OCI-LY3 (cell line): ENCODE measurements around the gene RHOH.

Experiments used
- H2AFZ ChIP-seq: fragments of 200-600, 300-600 bp; shearing (Covaris generic); 2 replicates; pipeline ENCODE4 v1.6.0; 2014; ENCODE audit warnings: antibody characterized with exemption, low read depth, low read length
- H3K27ac ChIP-seq: fragments of 200-600, 300-600 bp; sonication (generic); 2 replicates; pipeline ENCODE4 v1.5.1; 2014; ENCODE audit warnings: mild to moderate bottlenecking, low read length, moderate library complexity, mixed read lengths
- H3K27me3 ChIP-seq: fragments of 200-600, 300-600 bp; sonication (generic); 2 replicates; pipeline ENCODE4 v1.6.1; 2014; ENCODE audit warnings: low read depth, low read length, mixed read lengths
- H3K36me3 ChIP-seq: fragments of 200-600, 300-600 bp; sonication (generic); replicated peaks from 2 replicates; pipeline ENCODE3; 2014; ENCODE audit warnings: low read depth, low read length, mixed read lengths
- H3K4me1 ChIP-seq: fragments of 300-600, 200-600 bp; sonication (generic); 2 replicates; pipeline ENCODE4 v1.6.1; 2014; ENCODE audit warnings: low read length, mixed read lengths
- H3K4me2 ChIP-seq: fragments of 200-600, 300-600 bp; sonication (generic); 2 replicates; pipeline ENCODE4 v1.6.1; 2014; ENCODE audit warnings: low read length, mixed read lengths
- H3K4me3 ChIP-seq: fragments of 300-600, 200-600 bp; sonication (generic); 2 replicates; pipeline ENCODE4 v1.5.1; 2014; ENCODE audit warnings: antibody characterized with exemption, mild to moderate bottlenecking, low read length, moderate library complexity
- H3K79me2 ChIP-seq: fragments of 300-600, 200-600 bp; shearing (Covaris generic); 2 replicates; pipeline ENCODE4 v1.6.1; 2014; ENCODE audit warnings: mild to moderate bottlenecking, low read length, mixed read lengths
- H3K9ac ChIP-seq: fragments of 300-600, 200-600 bp; shearing (Covaris generic); 2 replicates; pipeline ENCODE4 v1.6.0; 2014; ENCODE audit warnings: mild to moderate bottlenecking, low read length, moderate library complexity
- H3K9me3 ChIP-seq: fragments of 200-600, 300-600 bp; shearing (Covaris generic); 2 replicates; pipeline ENCODE4 v1.6.1; 2014; ENCODE audit warnings: low read length, mixed read lengths; ENCODE audit not compliant: insufficient read depth
- H4K20me1 ChIP-seq: fragments of 200-600, 300-600 bp; sonication (generic); 2 replicates; pipeline ENCODE4 v1.6.1; 2016; ENCODE audit warnings: low read length, mixed read lengths; ENCODE audit not compliant: insufficient read depth
- EZH2phosphoT487 ChIP-seq: fragments of 200-600 bp; shearing (Covaris generic); IDR thresholded peaks from 2 replicates; pipeline ENCODE4 v1.6.1; 2018; ENCODE audit warnings: antibody characterized with exemption, mixed run types, low read depth
- TF ChIP-seq, protein P1 (sequence below): fragments of 200-600, 300-600 bp; sonication (generic); IDR thresholded peaks from 2 replicates; pipeline ENCODE4 v1.5.1; 2014; ENCODE audit warnings: antibody characterized with exemption, low read length, low read depth

RHOH gene

DNA sequence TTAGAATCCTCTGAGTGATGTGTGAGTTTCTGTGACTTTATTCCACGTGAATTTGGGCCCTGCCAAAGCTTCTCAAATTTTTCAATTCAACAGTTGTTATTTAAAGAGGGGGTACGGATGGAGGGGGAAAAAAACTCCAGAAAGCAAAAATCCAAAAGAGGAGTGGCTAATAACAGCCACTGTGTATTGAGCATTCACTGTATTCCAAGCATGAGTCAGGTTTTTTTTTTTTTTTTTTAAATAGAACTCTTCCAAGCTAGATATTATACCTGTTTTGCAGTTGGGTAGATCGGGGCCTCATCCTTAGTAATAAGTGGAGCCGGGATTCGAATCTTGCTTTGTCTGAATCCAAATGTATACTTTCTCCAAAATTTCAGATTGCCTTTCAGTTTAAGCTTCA lies 6.4 kb upstream of the RHOH start:
- Histone ChIP-seq H3K36me3 (peaks cover 1% of the 10 kb centered on the region), H3K9me3 (no peaks in the 10 kb centered on the region), H2AFZ (0 out of 2 replicates have a peak overlapping the region, but pooled peaks have one; percentile 0), H3K4me2 (peak overlapping the region; percentile 95), H3K79me2 (peaks cover 87% of the 10 kb centered on the region), H3K27ac (peak overlapping the region; percentile 96), H4K20me1 (no peaks in the 10 kb centered on the region), H3K4me1 (peaks cover 91% of the 10 kb centered on the region), H3K9ac (peak overlapping the region; percentile 94), H3K4me3 (peak overlapping the region; percentile 97), H3K27me3 (no peaks in the 10 kb centered on the region)
- TF ChIP-seq, protein P1, sequence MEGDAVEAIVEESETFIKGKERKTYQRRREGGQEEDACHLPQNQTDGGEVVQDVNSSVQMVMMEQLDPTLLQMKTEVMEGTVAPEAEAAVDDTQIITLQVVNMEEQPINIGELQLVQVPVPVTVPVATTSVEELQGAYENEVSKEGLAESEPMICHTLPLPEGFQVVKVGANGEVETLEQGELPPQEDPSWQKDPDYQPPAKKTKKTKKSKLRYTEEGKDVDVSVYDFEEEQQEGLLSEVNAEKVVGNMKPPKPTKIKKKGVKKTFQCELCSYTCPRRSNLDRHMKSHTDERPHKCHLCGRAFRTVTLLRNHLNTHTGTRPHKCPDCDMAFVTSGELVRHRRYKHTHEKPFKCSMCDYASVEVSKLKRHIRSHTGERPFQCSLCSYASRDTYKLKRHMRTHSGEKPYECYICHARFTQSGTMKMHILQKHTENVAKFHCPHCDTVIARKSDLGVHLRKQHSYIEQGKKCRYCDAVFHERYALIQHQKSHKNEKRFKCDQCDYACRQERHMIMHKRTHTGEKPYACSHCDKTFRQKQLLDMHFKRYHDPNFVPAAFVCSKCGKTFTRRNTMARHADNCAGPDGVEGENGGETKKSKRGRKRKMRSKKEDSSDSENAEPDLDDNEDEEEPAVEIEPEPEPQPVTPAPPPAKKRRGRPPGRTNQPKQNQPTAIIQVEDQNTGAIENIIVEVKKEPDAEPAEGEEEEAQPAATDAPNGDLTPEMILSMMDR: no peak
- TF ChIP-seq EZH2phosphoT487: no peak

GRCh38 chr4:40190880-40191815 lies 5.7 kb upstream of the RHOH start:
- Histone ChIP-seq H3K9ac (peak overlapping the region; percentile 94), H3K27me3 (no peaks in the 10 kb centered on the region), H3K36me3 (peaks cover 7% of the 10 kb centered on the region), H3K9me3 (no peaks in the 10 kb centered on the region), H4K20me1 (no peaks in the 10 kb centered on the region), H3K27ac (peak overlapping the region; percentile 96), H3K4me2 (peak overlapping the region; percentile 95), H3K4me1 (peaks cover 95% of the 10 kb centered on the region), H3K79me2 (peaks cover 94% of the 10 kb centered on the region), H3K4me3 (peak overlapping the region; percentile 97), H2AFZ (peak overlapping the region; percentile 0; the same call in 1 of the 2 replicates)
- TF ChIP-seq EZH2phosphoT487: no peak
- TF ChIP-seq, protein P1: no peak

- Histone ChIP-seq H3K4me2 (peak overlapping the region; percentile 95), H3K9ac (peak overlapping the region; percentile 94), H3K27me3 (no peaks in the 10 kb centered on the region), H2AFZ (no peak overlapping the region), H3K4me1 (peaks cover 85% of the 10 kb centered on the region), H3K79me2 (peaks cover 97% of the 10 kb centered on the region), H4K20me1 (no peaks in the 10 kb centered on the region), H3K36me3 (peaks cover 9% of the 10 kb centered on the region), H3K9me3 (no peaks in the 10 kb centered on the region), H3K4me3 (peak overlapping the region; percentile 97), H3K27ac (peak overlapping the region; percentile 96)
- no peak for TF ChIP-seq EZH2phosphoT487
Measured at GRCh38 chr4:40192114-40193015, 4.5 kb upstream of the RHOH start.

- no peaks in the 10 kb centered on the region for H3K27me3 ChIP-seq
- H2AFZ ChIP-seq: no peak overlapping the region
- H3K4me3 ChIP-seq: peak overlapping the region; percentile 97
- peak overlapping the region; percentile 95 for H3K4me2 ChIP-seq
- H3K36me3 ChIP-seq: peaks cover 13% of the 10 kb centered on the region
- peak overlapping the region; percentile 96 for H3K27ac ChIP-seq
- H4K20me1 ChIP-seq: no peaks in the 10 kb centered on the region
- TF ChIP-seq, protein P1: no peak
- TF ChIP-seq EZH2phosphoT487: no peak
- H3K9me3 ChIP-seq: no peaks in the 10 kb centered on the region
- H3K4me1 ChIP-seq: peaks cover 78% of the 10 kb centered on the region
- H3K79me2 ChIP-seq: peaks cover 97% of the 10 kb centered on the region
- peak overlapping the region; percentile 94 for H3K9ac ChIP-seq
Measured at GRCh38 chr4:40193016-40193571, 3.7 kb upstream of the RHOH start.
